GM23248 (cell line): ENCODE data around the gene MINDY4. TPM values are rescaled to one million over a fixed set of nuclear protein-coding genes. Genes with fewer than 3 reads are reported as not detected.

Source experiments
- DNase-seq: peaks from one replicate; pipeline ENCODE4 v3.0.0-alpha.2; 2015
- H2AFZ ChIP-seq: fragments of 200-600 bp; sonication (generic); 2 replicates; pipeline ENCODE4 v1.6.1; 2016; ENCODE audit warnings: antibody characterized with exemption
- H3F3A ChIP-seq: fragments of 200-600 bp; sonication (generic); 2 replicates; pipeline ENCODE4 v1.6.1; 2016; ENCODE audit warnings: mild to moderate bottlenecking, antibody characterized with exemption, mixed run types; ENCODE audit not compliant: insufficient read depth
- H3K27ac ChIP-seq: fragments of 200-600 bp; sonication (generic); 2 replicates; pipeline ENCODE4 v1.5.1; 2016; ENCODE audit warnings: mild to moderate bottlenecking
- H3K27me3 ChIP-seq: fragments of 200-600 bp; sonication (generic); replicated peaks from 2 replicates; pipeline ENCODE4 v1.6.1; 2016; ENCODE audit warnings: mild to moderate bottlenecking; ENCODE audit not compliant: insufficient read depth
- H3K36me3 ChIP-seq: fragments of 200-600 bp; sonication (generic); 2 replicates; pipeline ENCODE4 v1.6.1; 2016; ENCODE audit warnings: low read depth, mild to moderate bottlenecking
- H3K4me1 ChIP-seq: fragments of 200-600 bp; sonication (generic); 2 replicates; pipeline ENCODE4 v1.6.1; 2016; ENCODE audit warnings: mild to moderate bottlenecking; ENCODE audit not compliant: insufficient read depth
- H3K4me2 ChIP-seq: fragments of 200-600 bp; sonication (generic); one replicate; pipeline ENCODE4 v1.6.1; 2016; ENCODE audit warnings: mild to moderate bottlenecking; ENCODE audit not compliant: unreplicated experiment
- H3K4me3 ChIP-seq: fragments of 200-600 bp; sonication (generic); 2 replicates; pipeline ENCODE4 v1.5.1; 2016; ENCODE audit warnings: mild to moderate bottlenecking
- H3K79me2 ChIP-seq: fragments of 200-600 bp; sonication (generic); 2 replicates; pipeline ENCODE4 v1.6.1; 2016; ENCODE audit warnings: mild to moderate bottlenecking; ENCODE audit not compliant: insufficient read depth
- H3K9ac ChIP-seq: fragments of 200-600 bp; sonication (generic); 2 replicates; pipeline ENCODE4 v1.6.1; 2016; ENCODE audit warnings: mild to moderate bottlenecking
- H3K9me2 ChIP-seq: fragments of 200-600 bp; sonication (generic); 2 replicates; pipeline ENCODE4 v1.6.1; 2016; ENCODE audit warnings: mixed run types, mild to moderate bottlenecking, moderate library complexity; ENCODE audit not compliant: insufficient read depth
- H3K9me3 ChIP-seq: fragments of 200-600 bp; sonication (generic); one replicate; pipeline ENCODE4 v1.6.1; 2017; ENCODE audit warnings: low read depth
- H4K20me1 ChIP-seq: fragments of 200-600 bp; sonication (generic); 2 replicates; pipeline ENCODE4 v1.6.0; 2016; ENCODE audit not compliant: insufficient read depth
- EZH2 ChIP-seq: fragments of 200-600 bp; sonication (generic); IDR thresholded peaks from 2 replicates; pipeline ENCODE4 v1.6.1; 2018; ENCODE audit warnings: antibody characterized with exemption, mild to moderate bottlenecking; ENCODE audit not compliant: insufficient read depth, poor library complexity, severe bottlenecking
- EZH2phosphoT487 ChIP-seq: fragments of 200-600 bp; sonication (generic); IDR thresholded peaks from 2 replicates; pipeline ENCODE4 v1.6.1; 2018; ENCODE audit warnings: antibody characterized with exemption, moderate library complexity, mild to moderate bottlenecking, low read depth; ENCODE audit not compliant: insufficient read depth
- WGBS, 2 experiments: methylation state at CpG; one replicate each; pipeline ENCODE4 v1.1.6; 2015 to 2017; ENCODE audit warnings: low lambda C conversion rate in 2 of 2, low coverage in 1 of 2; ENCODE audit errors: missing lambda C conversion rate in 2 of 2; 5-methylcytosine and 5-hydroxymethylcytosine counted together
- in situ Hi-C: fragments of 300-500 bp; cut with MboI; formaldehyde crosslinking; loops from 2 replicates; pipeline ENCODE4 v1.15.0; 2020
- polyA plus RNA-seq: library from polyadenylated mRNA; unstranded; fragments of >200 nt; fragmentation: Nextera tagmentation; extraction: Ambion mirVana; gene quantifications from 2 replicates; pipeline ENCODE4 v1.2.1, GENCODE V29; 2016
- total RNA-seq: library from RNA; depleted of rRNA; stranded (reverse); fragments of >200 nt; shearing (Covaris generic); gene quantifications from 2 replicates; pipeline ENCODE4 v1.2.3, GENCODE V29; 2014

Gene MINDY4
- total and polyA plus RNA-seq, 2 experiments from 2014 or later, result 2.5 to 3.5 TPM

- no peak for DNase-seq
- in situ Hi-C loops, result no loop called here
- Histone ChIP-seq H3K36me3 (no peaks in the 10 kb centered on the region), H2AFZ (no peak overlapping the region), H3K4me1 (peaks cover 25% of the 10 kb centered on the region), H3K79me2 (no peaks in the 10 kb centered on the region), H3K27ac (no peak overlapping the region), H4K20me1 (no peaks in the 10 kb centered on the region), H3K9me2 (no peaks in the 10 kb centered on the region), H3K9me3 (no peaks in the 10 kb centered on the region), H3K27me3 (no peaks in the 10 kb centered on the region), H3F3A (0 out of 2 replicates have a peak, but pooled peaks cover 5% of the 10 kb centered on the region), H3K9ac (no peak overlapping the region), H3K4me2 (no peak overlapping the region), H3K4me3 (no peak overlapping the region)
- TF ChIP-seq EZH2 (no peak), EZH2phosphoT487 (no peak)
- WGBS, 2 experiments, result 47 to 48% methylated on average over 26 of the region's 26 CpGs
Observed at GRCh38 chr7:30912021-30912730, 141.0 kb downstream of the MINDY4 start.

GRCh38 chr7:30912731-30912985 is 141.4 kb downstream of the MINDY4 start:
- H3K27ac ChIP-seq, result no peak overlapping the region
- H2AFZ ChIP-seq, result no peak overlapping the region
- H3K4me3 ChIP-seq, result no peak overlapping the region
- H3K4me1 ChIP-seq, result peaks cover 20% of the 10 kb centered on the region
- H3K9me3 ChIP-seq, result no peaks in the 10 kb centered on the region
- 0 out of 2 replicates have a peak, but pooled peaks cover 5% of the 10 kb centered on the region for H3F3A ChIP-seq
- H3K36me3 ChIP-seq, result no peaks in the 10 kb centered on the region
- in situ Hi-C loops, result no loop called here
- no peaks in the 10 kb centered on the region for H3K79me2 ChIP-seq
- H3K27me3 ChIP-seq, result no peaks in the 10 kb centered on the region
- no peaks in the 10 kb centered on the region for H3K9me2 ChIP-seq
- DNase-seq, result no peak
- TF ChIP-seq EZH2phosphoT487, result no peak
- no peak for TF ChIP-seq EZH2
- no peaks in the 10 kb centered on the region for H4K20me1 ChIP-seq
- no peak overlapping the region for H3K4me2 ChIP-seq
- 76 to 82% methylated on average over 2 of the region's 2 CpGs for WGBS, 2 experiments
- no peak overlapping the region for H3K9ac ChIP-seq

- H3F3A ChIP-seq, result 0 out of 2 replicates have a peak, but pooled peaks cover 5% of the 10 kb centered on the region
- no peaks in the 10 kb centered on the region for H4K20me1 ChIP-seq
- no peaks in the 10 kb centered on the region for H3K27me3 ChIP-seq
- in situ Hi-C loops, result no loop called here
- H3K79me2 ChIP-seq, result no peaks in the 10 kb centered on the region
- H3K4me2 ChIP-seq, result no peak overlapping the region
- H3K4me3 ChIP-seq, result no peak overlapping the region
- no peak for TF ChIP-seq EZH2phosphoT487
- no peak for TF ChIP-seq EZH2
- no peak overlapping the region for H2AFZ ChIP-seq
- H3K27ac ChIP-seq, result no peak overlapping the region
- WGBS, 2 experiments, result 63 to 69% methylated on average over 16 to 17 of the region's 17 CpGs
- no peak for DNase-seq
- no peaks in the 10 kb centered on the region for H3K36me3 ChIP-seq
- H3K4me1 ChIP-seq, result peaks cover 15% of the 10 kb centered on the region
- no peaks in the 10 kb centered on the region for H3K9me2 ChIP-seq
- H3K9me3 ChIP-seq, result no peaks in the 10 kb centered on the region
- H3K9ac ChIP-seq, result no peak overlapping the region
Observed at GRCh38 chr7:30912986-30913811, 142.0 kb downstream of the MINDY4 start.

GRCh38 chr7:30913821-30914515 is 142.8 kb downstream of the MINDY4 start:
- 0 out of 2 replicates have a peak, but pooled peaks cover 5% of the 10 kb centered on the region for H3F3A ChIP-seq
- H3K4me1 ChIP-seq, result peaks cover 15% of the 10 kb centered on the region
- no peaks in the 10 kb centered on the region for H4K20me1 ChIP-seq
- peak overlapping the region; percentile 25 for H3K4me2 ChIP-seq
- no peaks in the 10 kb centered on the region for H3K27me3 ChIP-seq
- no peaks in the 10 kb centered on the region for H3K79me2 ChIP-seq
- no peaks in the 10 kb centered on the region for H3K36me3 ChIP-seq
- no peaks in the 10 kb centered on the region for H3K9me3 ChIP-seq
- H3K27ac ChIP-seq, result no peak overlapping the region
- no peak overlapping the region for H2AFZ ChIP-seq
- no peak overlapping the region for H3K4me3 ChIP-seq
- peak; percentile 49 for DNase-seq
- 51 to 58% methylated on average over 12 to 16 of the region's 16 CpGs for WGBS, 2 experiments
- TF ChIP-seq EZH2phosphoT487 (no peak), EZH2 (no peak)
- no peaks in the 10 kb centered on the region for H3K9me2 ChIP-seq
- no peak overlapping the region for H3K9ac ChIP-seq
- in situ Hi-C loops, result no loop called here
